ENCODE data around the gene NFE2.
"Not testable (repeated sequence)": the region's sequence is repeated elsewhere in the genome, so short reads cannot be mapped to it uniquely, and the experiment has no call there.

NFE2 gene

GRCh38 chr12:54321363-54321762 is 20.5 kb upstream of the NFE2 start:
- H3K36me3 ChIP-seq (ENCODE audit: control insufficient read depth, low read length), result no peaks in the 10 kb centered on the region
- H3K27me3 ChIP-seq (ENCODE audit: control insufficient read depth, low read length), result no peaks in the 10 kb centered on the region
- peaks cover 6% of the 10 kb centered on the region for H3K4me1 ChIP-seq (ENCODE audit: control insufficient read depth, low read length)
- H3F3A ChIP-seq (ENCODE audit: control insufficient read depth, insufficient read depth), result no peaks in the 10 kb centered on the region
- no peaks in the 10 kb centered on the region for H3K9me3 ChIP-seq (ENCODE audit: control insufficient read depth, insufficient read depth, low read length)
- no peak overlapping the region for H3K27ac ChIP-seq (ENCODE audit: low read depth, low read length)
- no peak overlapping the region for H3K4me3 ChIP-seq (ENCODE audit: low read length)
- H3K9me2 ChIP-seq (replicated peaks; ENCODE audit: control insufficient read depth, low read length), result no peaks in the 10 kb centered on the region
- no peak for TF ChIP-seq CTCF (IDR thresholded peaks at IDR 0.05; ENCODE audit: low read depth, low read length, poor library complexity, severe bottlenecking)
- TF ChIP-seq EZH2phosphoT487 (IDR thresholded peaks at IDR 0.05; ENCODE audit: borderline replicate concordance, low read length), result no peak
- H3K4me2 ChIP-seq (ENCODE audit: low read length), result no peak overlapping the region
- no peaks in the 10 kb centered on the region for H4K20me1 ChIP-seq (ENCODE audit: control insufficient read depth, insufficient read depth, low read depth, low read length)
- H3K79me2 ChIP-seq (ENCODE audit: control insufficient read depth, low read length), result peaks cover 12% of the 10 kb centered on the region

GRCh38 chr12:54312309-54312708 is 11.5 kb upstream of the NFE2 start:
- not testable (repeated sequence) for H3K4me1 ChIP-seq (ENCODE audit: control insufficient read depth, low read length)

GRCh38 chr12:54311051-54311450 is 10.2 kb upstream of the NFE2 start:
- no peaks in the 10 kb centered on the region for H3K9me3 ChIP-seq (ENCODE audit: control insufficient read depth, insufficient read depth, low read length)
- no peak overlapping the region for H3K4me2 ChIP-seq (ENCODE audit: low read length)
- H3K4me1 ChIP-seq (ENCODE audit: control insufficient read depth, low read length), result no peaks in the 10 kb centered on the region

More at GRCh38 chr12:54312309-54312708, 11.5 kb upstream of the NFE2 start:
- not testable (repeated sequence) for H3K27ac ChIP-seq (ENCODE audit: low read depth, low read length); H3K4me3 ChIP-seq (ENCODE audit: low read length); H3F3A ChIP-seq (ENCODE audit: control insufficient read depth, insufficient read depth); H3K9me2 ChIP-seq (replicated peaks; ENCODE audit: control insufficient read depth, low read length); H3K4me2 ChIP-seq (ENCODE audit: low read length); H3K79me2 ChIP-seq (ENCODE audit: control insufficient read depth, low read length); H3K9me3 ChIP-seq (ENCODE audit: control insufficient read depth, insufficient read depth, low read length); H4K20me1 ChIP-seq (ENCODE audit: control insufficient read depth, insufficient read depth, low read depth, low read length); H3K27me3 ChIP-seq (ENCODE audit: control insufficient read depth, low read length); H3K36me3 ChIP-seq (ENCODE audit: control insufficient read depth, low read length)

More at GRCh38 chr12:54311051-54311450, 10.2 kb upstream of the NFE2 start:
- H3F3A ChIP-seq (ENCODE audit: control insufficient read depth, insufficient read depth), result no peaks in the 10 kb centered on the region
- no peaks in the 10 kb centered on the region for H3K9me2 ChIP-seq (replicated peaks; ENCODE audit: control insufficient read depth, low read length)
- no peak for TF ChIP-seq EZH2phosphoT487 (IDR thresholded peaks at IDR 0.05; ENCODE audit: borderline replicate concordance, low read length)
- TF ChIP-seq CTCF (IDR thresholded peaks at IDR 0.05; ENCODE audit: low read depth, low read length, poor library complexity, severe bottlenecking), result no peak
- no peaks in the 10 kb centered on the region for H3K36me3 ChIP-seq (ENCODE audit: control insufficient read depth, low read length)
- H3K27ac ChIP-seq (ENCODE audit: low read depth, low read length), result no peak overlapping the region
- H3K27me3 ChIP-seq (ENCODE audit: control insufficient read depth, low read length), result peaks cover 13% of the 10 kb centered on the region
- H4K20me1 ChIP-seq (ENCODE audit: control insufficient read depth, insufficient read depth, low read depth, low read length), result no peaks in the 10 kb centered on the region
- H3K4me3 ChIP-seq (ENCODE audit: low read length), result no peak overlapping the region
- H3K79me2 ChIP-seq (ENCODE audit: control insufficient read depth, low read length), result no peaks in the 10 kb centered on the region

Measured in DOHH2 (cell line).